ENCODE data around the gene SOS2.

The SOS2 gene

DNA sequence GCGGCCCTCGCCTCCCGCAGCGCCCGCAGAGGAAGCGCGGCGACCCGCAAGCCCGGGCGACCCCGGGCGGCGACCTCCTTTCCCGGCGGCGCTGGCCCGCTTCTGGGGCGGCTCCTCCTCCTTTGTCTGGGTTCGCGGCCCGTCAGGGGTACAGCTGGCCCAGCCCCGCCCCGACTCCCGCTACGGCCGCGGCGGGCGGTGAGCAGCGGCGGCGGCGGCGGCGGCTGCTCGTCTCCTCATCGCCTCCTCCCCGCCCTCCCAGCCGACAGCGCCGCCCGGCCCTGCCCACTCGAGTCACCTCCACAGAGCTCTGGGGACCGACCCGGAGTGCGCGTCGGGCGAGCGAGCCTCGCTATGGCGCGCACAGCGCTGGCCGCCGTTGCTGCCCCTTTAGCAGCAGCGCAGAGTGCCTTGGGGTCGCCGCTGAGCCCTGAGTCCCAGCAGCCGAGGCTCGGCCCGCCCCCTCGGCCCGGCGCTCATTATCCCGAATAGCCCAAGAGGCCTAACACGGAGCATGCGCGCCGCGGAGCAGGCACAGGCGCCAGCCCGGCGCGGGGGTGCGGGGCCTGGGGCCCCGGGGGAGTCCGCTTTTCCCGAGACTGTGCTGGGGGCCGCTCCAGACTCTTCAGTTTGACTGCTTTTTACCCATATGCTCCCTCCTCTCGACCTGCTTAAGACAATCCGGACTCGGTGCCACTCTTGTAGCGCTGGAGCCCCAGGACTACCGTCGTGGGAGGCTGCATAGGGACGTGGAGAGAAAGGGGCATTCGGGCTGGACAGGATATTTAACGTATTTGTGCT, at the start of gene SOS2:
Gene SOS2, minus strand, starts transcription at position 104 of the 801 bp plus-strand sequence. CDS start 295 bp downstream, outside the sequence.
- DNase-seq = peak; percentile 80
- peak; percentile 84 for ATAC-seq
- peak within 1 kb of the TSS; percentile 90 for H3K27ac Mint-ChIP-seq
- no peaks in the 10 kb centered on the region for H3K27me3 Mint-ChIP-seq
- peaks cover 10% of the 10 kb centered on the region for H3K36me3 Mint-ChIP-seq (ENCODE audit: low read depth)
- peaks cover 9% of the 10 kb centered on the region for H3K9me3 Mint-ChIP-seq
- H3K4me1 Mint-ChIP-seq = peaks cover 45% of the 10 kb centered on the region
- H3K4me3 Mint-ChIP-seq = peak within 1 kb of the TSS; percentile 86

DNA sequence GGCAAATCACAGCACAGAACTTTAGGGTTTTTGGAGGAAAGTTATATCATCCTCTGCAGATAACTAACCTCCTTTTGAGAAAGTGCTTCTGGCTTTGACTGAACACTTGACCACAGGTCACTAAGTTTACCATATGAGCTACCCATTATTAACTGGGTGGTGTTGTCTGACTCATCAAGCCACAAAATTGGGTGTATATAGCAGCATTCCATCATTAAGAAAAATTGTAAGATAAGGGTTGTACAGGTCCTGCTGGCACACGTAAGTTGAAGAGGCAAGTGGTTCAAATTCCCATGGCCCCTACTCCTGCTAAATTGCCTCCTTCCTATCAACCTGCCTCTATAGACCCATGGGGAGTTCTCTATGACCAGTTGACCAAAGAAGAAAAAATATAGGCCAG, 41.1 kb upstream of the SOS2 start:
- Mint-ChIP-seq H3K27ac (no peak overlapping the region), H3K36me3 (ENCODE audit: low read depth) (peaks cover 9% of the 10 kb centered on the region), H3K4me3 (no peak overlapping the region), H3K27me3 (no peaks in the 10 kb centered on the region), H3K9me3 (no peaks in the 10 kb centered on the region), H3K4me1 (no peaks in the 10 kb centered on the region)
- DNase-seq (no peak), ATAC-seq (no peak)

DNA sequence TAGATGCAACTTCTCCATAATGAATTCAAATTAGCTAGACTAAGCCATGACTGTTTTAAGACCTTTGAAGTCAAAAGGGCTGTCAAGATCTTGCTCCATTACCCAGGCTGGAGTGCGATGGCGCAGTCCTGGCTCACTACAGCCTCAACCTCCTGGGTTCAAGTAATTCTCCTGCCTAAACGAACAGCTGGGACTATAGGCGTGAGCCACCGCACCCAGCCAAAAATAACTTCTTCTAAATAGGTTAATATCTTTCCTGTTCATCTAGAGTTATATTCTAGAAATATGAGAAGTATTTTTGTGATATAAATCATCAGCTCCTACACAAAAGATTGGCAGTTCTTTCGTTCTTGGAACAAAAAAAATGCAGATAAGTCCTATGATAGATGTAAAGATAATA, 39.6 kb upstream of the SOS2 start:
- Mint-ChIP-seq H3K4me3 (no peak overlapping the region), H3K27me3 (no peaks in the 10 kb centered on the region), H3K36me3 (ENCODE audit: low read depth) (peaks cover 2% of the 10 kb centered on the region), H3K27ac (no peak overlapping the region), H3K4me1 (no peaks in the 10 kb centered on the region), H3K9me3 (no peaks in the 10 kb centered on the region)
- no peak for ATAC-seq
- no peak for DNase-seq

GRCh38 chr14:50265029-50265428, 33.7 kb upstream of the SOS2 start:
- ATAC-seq = no peak
- H3K27me3 Mint-ChIP-seq = no peaks in the 10 kb centered on the region
- no peak overlapping the region for H3K4me3 Mint-ChIP-seq
- H3K4me1 Mint-ChIP-seq = no peaks in the 10 kb centered on the region
- no peaks in the 10 kb centered on the region for H3K9me3 Mint-ChIP-seq
- no peak overlapping the region for H3K27ac Mint-ChIP-seq
- no peak for DNase-seq
- peaks cover 2% of the 10 kb centered on the region for H3K36me3 Mint-ChIP-seq (ENCODE audit: low read depth)

DNA sequence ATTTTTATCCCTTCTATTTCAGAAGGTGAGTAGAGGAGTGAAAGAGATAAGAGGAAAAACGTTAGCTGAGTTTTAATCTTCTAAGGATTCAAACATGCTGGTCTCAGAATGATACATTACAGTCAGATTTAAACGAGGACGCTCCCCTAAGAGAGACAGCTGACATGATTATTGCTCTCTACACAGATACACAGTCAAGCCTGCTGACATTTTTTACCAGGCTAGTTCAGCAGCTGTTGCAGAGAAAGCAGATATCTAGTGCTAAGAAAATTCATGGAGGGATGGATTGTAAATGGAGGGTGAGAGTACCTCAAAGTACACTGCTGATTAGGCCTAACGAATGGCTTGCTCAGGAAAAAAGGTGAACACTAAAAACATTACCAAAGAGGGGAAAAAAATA, 31.9 kb upstream of the SOS2 start:
- ATAC-seq = no peak
- Mint-ChIP-seq H3K9me3 (no peaks in the 10 kb centered on the region), H3K27ac (no peak overlapping the region), H3K4me3 (no peak overlapping the region), H3K36me3 (ENCODE audit: low read depth) (peaks cover under 1% of the 10 kb centered on the region), H3K4me1 (no peaks in the 10 kb centered on the region), H3K27me3 (no peaks in the 10 kb centered on the region)
- no peak for DNase-seq

DNA sequence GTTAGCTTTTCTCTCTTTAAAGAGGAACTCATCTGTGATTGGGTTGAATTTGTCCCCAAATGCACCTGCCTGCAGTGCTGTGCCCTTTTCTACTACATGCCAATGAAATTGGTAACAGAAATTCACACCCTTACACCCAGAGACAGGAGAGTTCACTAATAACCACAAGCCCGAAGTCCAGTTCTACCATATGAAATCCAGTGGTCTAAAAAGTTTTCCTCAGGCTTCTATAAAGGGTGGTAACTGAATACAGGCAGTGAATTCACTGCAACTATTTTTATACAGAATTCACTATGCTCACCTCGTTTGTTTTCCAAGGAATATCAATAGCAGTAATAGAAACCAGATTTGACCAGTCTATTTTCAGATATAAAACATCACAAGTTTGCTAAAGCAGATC, 31.5 kb upstream of the SOS2 start:
- no peaks in the 10 kb centered on the region for H3K4me1 Mint-ChIP-seq
- DNase-seq (no peak), ATAC-seq (no peak)
- no peak overlapping the region for H3K27ac Mint-ChIP-seq
- H3K36me3 Mint-ChIP-seq (ENCODE audit: low read depth) = peaks cover under 1% of the 10 kb centered on the region
- no peaks in the 10 kb centered on the region for H3K27me3 Mint-ChIP-seq
- H3K4me3 Mint-ChIP-seq = no peak overlapping the region
- no peaks in the 10 kb centered on the region for H3K9me3 Mint-ChIP-seq

DNA sequence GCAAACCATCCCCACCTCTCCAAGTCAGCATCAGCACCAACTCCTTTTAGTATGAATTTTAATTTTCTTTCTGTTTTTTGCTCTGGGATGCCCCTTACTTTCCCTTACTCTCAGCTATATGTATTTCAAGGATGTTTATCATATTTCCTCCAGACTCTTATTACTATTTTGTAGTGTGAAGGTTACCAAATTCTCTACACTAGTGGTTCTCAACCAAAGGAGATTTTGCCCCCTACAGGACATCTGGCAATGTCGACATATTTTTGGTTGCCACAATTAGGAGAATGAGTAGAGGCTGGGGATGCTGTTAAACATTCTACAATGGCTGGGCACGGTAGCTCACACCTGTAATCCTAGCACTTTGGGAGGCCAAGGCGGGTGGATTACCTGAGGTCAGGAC, 29.1 kb upstream of the SOS2 start:
- no peak overlapping the region for H3K27ac Mint-ChIP-seq
- DNase-seq = no peak
- no peaks in the 10 kb centered on the region for H3K27me3 Mint-ChIP-seq
- H3K36me3 Mint-ChIP-seq (ENCODE audit: low read depth) = peaks cover 3% of the 10 kb centered on the region
- peaks cover 2% of the 10 kb centered on the region for H3K4me1 Mint-ChIP-seq
- no peak overlapping the region for H3K4me3 Mint-ChIP-seq
- no peaks in the 10 kb centered on the region for H3K9me3 Mint-ChIP-seq
- peak; percentile 52 for ATAC-seq

- DNase-seq = no peak
- peaks cover 2% of the 10 kb centered on the region for H3K4me1 Mint-ChIP-seq
- no peak overlapping the region for H3K4me3 Mint-ChIP-seq
- peaks cover 3% of the 10 kb centered on the region for H3K36me3 Mint-ChIP-seq (ENCODE audit: low read depth)
- H3K27ac Mint-ChIP-seq = no peak overlapping the region
- ATAC-seq = no peak
- no peaks in the 10 kb centered on the region for H3K27me3 Mint-ChIP-seq
- H3K9me3 Mint-ChIP-seq = no peaks in the 10 kb centered on the region
These were observed 28.7 kb upstream of the SOS2 start for GRCh38 chr14:50260072-50260471.

- Mint-ChIP-seq H3K36me3 (ENCODE audit: low read depth) (peaks cover 14% of the 10 kb centered on the region), H3K27ac (no peak overlapping the region), H3K4me1 (peaks cover 2% of the 10 kb centered on the region), H3K27me3 (no peaks in the 10 kb centered on the region), H3K4me3 (no peak overlapping the region), H3K9me3 (no peaks in the 10 kb centered on the region)
- ATAC-seq (no peak), DNase-seq (no peak)
These were observed 26.4 kb upstream of the SOS2 start for GRCh38 chr14:50257732-50258131.

- Mint-ChIP-seq H3K36me3 (ENCODE audit: low read depth) (peaks cover 25% of the 10 kb centered on the region), H3K27me3 (no peaks in the 10 kb centered on the region), H3K4me3 (no peak overlapping the region), H3K9me3 (no peaks in the 10 kb centered on the region), H3K4me1 (peaks cover 2% of the 10 kb centered on the region), H3K27ac (no peak overlapping the region)
- DNase-seq (no peak), ATAC-seq (no peak)
These were observed 22.9 kb upstream of the SOS2 start for GRCh38 chr14:50254248-50254647.

DNA sequence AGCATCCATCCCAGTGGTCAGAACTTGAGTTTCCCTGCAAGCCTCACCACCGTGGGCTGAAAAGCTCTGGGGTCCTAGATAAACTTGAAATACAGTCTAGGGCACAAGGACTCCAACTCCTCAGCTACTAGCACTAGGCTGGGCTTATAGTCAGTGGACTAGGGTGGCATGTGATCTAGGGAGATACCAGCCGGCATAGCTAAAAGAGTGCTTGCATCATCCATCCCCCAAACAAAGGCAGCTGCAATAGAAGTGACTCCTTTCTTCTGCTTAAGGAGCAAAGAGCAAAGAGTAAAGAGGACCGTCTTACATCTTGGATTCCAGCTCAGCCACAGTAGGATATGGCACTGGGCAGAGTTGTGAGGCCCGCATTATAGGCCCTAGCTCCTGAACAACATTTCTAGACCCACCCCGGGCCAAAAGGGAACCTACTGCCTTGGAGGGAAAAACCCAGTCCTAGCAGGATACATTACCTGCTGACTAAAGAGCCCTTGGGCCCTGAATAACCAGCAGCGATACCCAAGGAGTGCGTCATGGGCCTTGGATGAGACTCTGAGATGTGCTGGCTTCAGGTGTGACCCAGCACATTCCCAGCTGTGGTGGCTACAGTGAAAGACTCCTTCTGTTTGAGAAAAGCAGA, 17.9 kb upstream of the SOS2 start:
- H3K36me3 Mint-ChIP-seq (ENCODE audit: low read depth) = peaks cover 27% of the 10 kb centered on the region
- no peak for ATAC-seq
- no peaks in the 10 kb centered on the region for H3K27me3 Mint-ChIP-seq
- H3K27ac Mint-ChIP-seq = no peak overlapping the region
- H3K4me3 Mint-ChIP-seq = no peak overlapping the region
- DNase-seq = no peak
- H3K9me3 Mint-ChIP-seq = no peaks in the 10 kb centered on the region
- no peaks in the 10 kb centered on the region for H3K4me1 Mint-ChIP-seq

- DNase-seq (no peak), ATAC-seq (no peak)
- Mint-ChIP-seq H3K4me1 (no peaks in the 10 kb centered on the region), H3K4me3 (no peak overlapping the region), H3K9me3 (no peaks in the 10 kb centered on the region), H3K27ac (no peak overlapping the region), H3K27me3 (no peaks in the 10 kb centered on the region), H3K36me3 (ENCODE audit: low read depth) (peaks cover 15% of the 10 kb centered on the region)
These were observed 15.9 kb upstream of the SOS2 start for GRCh38 chr14:50247245-50247644.

DNA sequence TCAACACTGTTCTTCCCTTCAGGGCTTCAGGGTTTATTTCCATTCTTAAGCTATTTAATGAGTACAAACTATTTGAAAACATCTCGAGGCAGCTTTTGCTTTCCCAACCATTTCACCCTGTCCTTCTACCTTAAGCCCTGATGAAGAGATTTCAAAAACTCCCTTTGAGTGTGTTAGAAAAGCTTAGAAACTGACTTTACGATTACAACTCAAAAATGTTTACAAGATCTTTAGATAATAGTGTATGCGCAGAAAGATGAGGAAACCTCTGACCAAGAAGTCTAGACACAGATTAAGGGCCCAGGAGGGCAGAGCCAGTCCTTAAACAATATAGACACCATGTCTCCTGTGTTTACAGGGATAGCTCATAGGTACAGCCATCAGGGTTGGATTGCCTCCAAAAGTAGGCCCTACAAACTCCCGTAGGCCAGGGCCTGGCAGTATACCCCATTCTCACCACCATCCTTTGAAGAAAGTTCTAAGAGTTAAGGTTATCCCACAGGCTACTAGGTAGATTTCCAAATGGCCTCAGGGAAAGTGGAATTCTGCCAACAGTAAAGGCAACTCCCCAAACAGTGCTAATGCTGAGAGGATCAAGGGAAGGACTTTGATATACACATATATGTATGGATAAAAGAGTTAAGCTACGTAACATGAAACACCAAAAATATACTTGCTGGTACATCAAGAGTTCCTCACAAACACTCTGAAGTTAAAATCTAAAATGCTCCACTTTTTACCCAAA, 11.4 kb upstream of the SOS2 start:
- H3K4me1 Mint-ChIP-seq = no peaks in the 10 kb centered on the region
- H3K27me3 Mint-ChIP-seq = no peaks in the 10 kb centered on the region

DNA sequence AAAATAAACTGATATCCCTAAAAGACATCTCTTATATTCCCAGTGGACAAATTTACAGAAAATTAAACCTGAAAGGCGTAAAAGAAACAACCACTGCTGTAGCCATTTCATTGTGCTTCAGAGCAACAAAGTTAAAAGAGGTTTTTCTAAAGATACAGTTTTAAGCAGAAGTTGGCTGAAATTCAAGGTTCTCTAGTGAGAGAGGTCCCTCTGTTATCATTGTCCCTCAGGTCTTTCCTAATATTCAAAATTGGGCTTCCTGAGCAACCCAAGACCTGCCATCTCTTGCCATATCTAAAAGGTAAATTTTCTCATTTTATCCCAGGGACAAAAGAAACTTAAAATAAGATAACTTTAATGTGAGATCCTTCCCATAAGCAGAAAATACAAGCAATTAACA, 10.7 kb upstream of the SOS2 start:
- no peak for DNase-seq
- Mint-ChIP-seq H3K27me3 (no peaks in the 10 kb centered on the region), H3K27ac (no peak overlapping the region), H3K9me3 (no peaks in the 10 kb centered on the region), H3K4me1 (no peaks in the 10 kb centered on the region), H3K4me3 (no peak overlapping the region), H3K36me3 (ENCODE audit: low read depth) (peaks cover 5% of the 10 kb centered on the region)
- ATAC-seq = no peak

More for the DNA sequence above, 11.4 kb upstream of the SOS2 start:
- Mint-ChIP-seq H3K9me3 (no peaks in the 10 kb centered on the region), H3K36me3 (ENCODE audit: low read depth) (peaks cover 5% of the 10 kb centered on the region), H3K4me3 (no peak overlapping the region), H3K27ac (no peak overlapping the region)
- DNase-seq = no peak
- ATAC-seq = no peak

GRCh38 chr14:50237427-50237826, 6.0 kb upstream of the SOS2 start:
- ATAC-seq (no peak), DNase-seq (no peak)
- Mint-ChIP-seq H3K36me3 (ENCODE audit: low read depth) (peaks cover 5% of the 10 kb centered on the region), H3K9me3 (peaks cover 9% of the 10 kb centered on the region), H3K4me1 (peaks cover 16% of the 10 kb centered on the region), H3K27ac (no peak overlapping the region), H3K27me3 (no peaks in the 10 kb centered on the region), H3K4me3 (no peak overlapping the region)

All from activated naive CD8-positive, alpha-beta T cell treated with anti-CD3 and anti-CD28 coated beads, Interleukin-2, amount 50 U/mL, for 24 hours (primary cell).